GM19438 (cell line): ENCODE results near the gene HMCN2.
"Not testable (repeated sequence)": the region's sequence is repeated elsewhere in the genome, so short reads cannot be mapped to it uniquely, and the experiment has no call there.

Experiments used
- ATAC-seq: cut with Tn5 transposase; IDR thresholded peaks from one replicate; pipeline ENCODE4 v1.9.1; 2021; ENCODE audit warnings: low read depth; ENCODE audit not compliant: unreplicated experiment

Gene HMCN2

DNA sequence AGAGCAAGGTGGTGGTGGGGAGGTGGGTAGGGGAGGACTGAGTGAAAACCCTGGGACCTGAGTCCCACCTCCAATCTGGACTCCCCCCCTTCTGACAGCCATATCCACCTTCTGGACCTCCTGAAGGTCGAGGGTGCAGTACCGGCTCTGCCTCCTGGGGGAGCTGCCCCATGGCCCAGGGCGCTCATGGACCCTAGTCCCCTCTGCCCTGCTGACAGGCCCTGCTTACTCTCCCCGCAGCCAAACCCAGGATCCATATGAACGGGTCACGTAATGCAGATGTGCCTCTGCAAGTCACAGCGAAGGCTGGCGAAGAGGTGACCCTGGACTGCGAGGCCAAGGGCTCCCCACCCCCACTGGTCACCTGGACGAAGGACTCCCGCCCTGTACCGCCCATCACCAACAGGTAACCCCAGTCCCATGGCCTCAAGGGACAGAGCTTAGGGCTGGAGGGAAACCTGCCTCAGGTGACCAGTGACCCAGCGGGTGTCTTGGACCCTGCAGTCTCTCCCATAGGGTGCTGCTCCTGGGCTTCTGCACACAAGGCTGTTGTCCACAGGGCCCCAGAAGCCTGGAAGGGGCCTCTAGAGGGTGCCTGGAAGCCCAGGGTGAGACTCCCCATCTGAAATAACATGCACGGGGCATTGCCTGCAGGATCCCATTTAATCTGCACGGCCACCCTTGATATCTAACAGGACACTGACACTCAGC, 61.7 kb downstream of the HMCN2 start:
- no peak for ATAC-seq

DNA sequence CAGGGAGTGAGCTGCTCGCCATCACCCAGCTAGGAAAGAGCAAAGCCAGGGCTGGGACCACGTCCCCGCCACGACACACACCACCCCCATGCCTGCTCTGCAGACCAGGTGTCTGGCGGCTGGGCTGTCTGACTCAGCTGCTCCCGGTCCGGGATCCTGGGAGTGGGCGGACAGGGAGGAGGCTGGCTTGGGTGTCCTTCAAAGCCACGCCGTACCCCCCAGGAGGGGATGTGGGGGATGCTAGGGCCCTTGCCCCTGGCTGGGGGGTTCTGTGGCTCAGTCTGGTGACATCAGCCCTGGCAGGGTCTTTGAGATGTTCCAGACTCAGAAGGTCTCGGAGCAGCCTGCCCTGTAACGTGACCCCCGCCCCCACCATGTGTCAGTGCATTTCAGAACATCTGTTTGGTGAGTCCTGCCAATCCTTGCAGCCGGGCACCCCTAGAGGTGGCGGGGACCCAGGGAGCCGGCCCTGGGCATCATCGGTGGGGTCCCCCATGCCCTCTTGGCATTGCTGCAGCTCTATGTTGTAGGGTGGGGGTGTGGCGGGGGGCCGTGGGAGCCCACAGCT, 62.3 kb downstream of the HMCN2 start:
- ATAC-seq: no peak

DNA sequence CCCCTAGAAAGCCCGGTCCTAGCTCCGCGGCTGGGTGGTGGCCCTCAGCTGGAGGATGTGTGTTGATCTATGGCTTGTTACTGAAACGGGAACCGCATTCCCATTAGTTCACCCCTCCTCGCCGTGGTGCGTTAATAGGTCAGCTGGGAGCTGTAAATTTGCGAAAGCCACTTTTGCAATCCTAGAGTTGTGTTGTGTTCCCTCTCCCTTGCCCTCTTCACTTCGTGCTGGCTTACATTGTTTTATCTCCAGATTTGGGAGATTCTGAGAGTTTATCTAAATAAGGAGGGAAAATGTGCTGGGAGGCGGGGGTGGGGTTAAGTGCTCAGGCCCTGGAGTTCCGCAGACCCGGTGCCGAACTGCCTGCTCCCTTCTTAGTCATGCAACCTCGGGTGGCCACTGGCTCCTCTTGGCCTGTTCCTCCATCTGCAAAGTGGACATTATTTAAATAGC, 62.8 kb downstream of the HMCN2 start:
- ATAC-seq: no peak

DNA sequence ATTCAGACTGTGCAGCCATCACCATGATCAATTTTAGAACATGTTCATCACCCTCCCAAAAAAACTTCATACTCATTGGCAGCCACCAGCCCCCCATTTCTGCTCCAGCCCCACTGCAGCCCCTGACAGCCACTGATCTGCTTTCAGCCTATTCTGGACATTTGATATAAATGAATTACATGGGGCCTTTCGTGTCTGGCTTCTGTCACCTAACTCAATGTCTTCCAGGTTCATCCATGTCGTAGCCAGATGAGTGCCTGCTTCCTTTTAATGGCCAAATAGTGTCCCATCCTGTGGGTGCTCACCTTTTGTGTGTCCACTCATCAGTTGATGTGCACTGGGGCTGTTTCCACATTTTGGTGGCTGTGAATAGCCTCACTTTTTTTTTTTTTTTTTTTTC, 63.5 kb downstream of the HMCN2 start:
- no peak for ATAC-seq

DNA sequence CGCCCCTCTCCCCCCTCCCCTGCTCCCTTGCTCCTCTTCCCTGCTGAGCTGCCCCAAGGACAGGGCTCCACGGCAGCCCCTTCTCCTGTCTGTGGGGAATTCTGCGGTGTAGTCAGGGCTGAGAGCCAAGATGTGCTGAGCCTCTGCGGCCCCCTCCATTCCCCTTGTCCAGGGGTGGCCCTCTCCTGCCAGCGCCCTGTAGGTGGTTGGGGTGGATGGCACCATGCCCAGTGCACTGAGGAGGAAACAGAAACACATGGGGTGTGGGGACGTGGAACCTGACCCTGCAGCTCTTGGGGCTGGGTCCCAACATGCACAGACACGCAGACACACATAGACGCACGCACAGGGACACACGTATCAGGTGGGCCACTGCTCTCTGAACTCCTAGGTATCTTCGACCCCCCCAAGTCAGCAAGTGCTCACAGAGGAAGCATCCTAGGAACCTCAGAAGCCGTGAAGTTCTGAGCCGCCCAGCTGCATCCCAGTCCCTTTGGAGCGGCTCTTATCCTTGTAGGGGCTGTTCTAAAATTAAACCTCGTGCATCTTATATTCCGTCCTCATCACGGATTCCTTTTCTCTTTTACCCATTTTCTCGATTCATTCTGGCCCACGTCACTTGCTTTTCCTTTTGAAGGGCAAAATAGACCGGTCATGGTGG, 64.8 kb downstream of the HMCN2 start:
- ATAC-seq: no peak

DNA sequence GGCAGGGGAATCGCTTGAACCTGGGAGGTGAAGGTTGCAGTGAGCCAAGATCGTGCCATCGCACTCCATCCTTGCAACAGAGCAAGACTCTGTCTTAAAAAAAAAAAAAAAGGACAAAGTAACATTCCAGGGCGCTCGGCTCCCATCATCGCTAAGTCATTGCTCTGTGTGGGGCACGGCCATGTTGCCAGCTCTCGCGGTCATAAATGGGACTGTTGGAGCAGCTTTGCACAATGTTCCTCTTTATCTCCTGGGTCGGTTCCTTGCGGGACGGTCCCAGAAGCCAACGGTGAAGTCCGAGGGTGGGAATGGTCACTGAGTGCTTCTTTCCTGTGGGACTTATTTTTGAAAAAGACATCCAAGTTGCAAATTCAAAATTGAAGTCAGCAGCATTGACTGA, 65.5 kb downstream of the HMCN2 start:
- no peak for ATAC-seq

DNA sequence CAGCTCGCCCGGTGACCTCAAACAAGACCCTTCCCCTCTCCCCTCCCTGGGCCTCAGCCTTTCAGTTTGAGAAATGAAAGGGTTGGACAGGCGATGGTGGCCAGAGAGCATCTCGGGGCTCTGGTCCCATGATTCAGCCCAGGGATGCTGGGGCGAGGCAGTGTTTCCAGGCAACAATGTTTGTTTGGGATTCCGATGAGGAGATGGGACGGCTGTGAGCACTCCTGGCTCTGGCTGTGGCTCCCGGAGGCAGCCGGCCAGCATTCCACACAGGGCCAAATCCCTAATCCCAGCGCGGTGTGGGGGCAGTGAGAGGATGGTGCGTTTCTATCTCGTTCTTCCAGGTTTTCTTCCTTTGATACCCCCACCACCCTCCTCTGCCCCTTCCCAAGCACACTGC, 66.0 kb downstream of the HMCN2 start:
- ATAC-seq: no peak

DNA sequence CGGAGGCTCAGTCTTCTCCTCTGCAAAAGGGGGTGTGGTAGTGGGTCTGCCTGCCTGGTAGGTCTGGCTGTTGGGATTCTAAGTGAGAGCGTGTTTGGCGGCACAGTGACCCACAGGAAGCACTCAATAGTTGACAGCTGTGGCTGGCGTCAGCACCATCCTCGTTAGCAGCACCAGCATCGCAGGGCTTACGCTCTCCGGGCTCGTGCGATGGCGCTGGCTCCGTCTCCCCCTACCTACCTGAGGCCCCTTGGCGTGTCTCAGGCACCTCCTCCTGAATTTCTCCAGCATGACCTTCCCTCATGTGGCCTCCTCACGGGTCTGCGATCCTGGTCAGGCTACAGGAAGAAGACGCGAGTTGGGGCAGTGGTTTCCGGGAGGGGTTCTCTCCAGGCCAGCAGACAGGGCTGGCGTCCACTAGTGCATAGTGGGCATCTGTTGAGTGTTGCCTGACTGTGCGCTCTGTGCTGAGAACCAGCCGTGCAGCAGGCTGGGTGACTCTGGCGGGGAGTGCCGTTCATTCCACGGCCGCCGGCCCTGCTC, 66.9 kb downstream of the HMCN2 start:
- no peak for ATAC-seq

DNA sequence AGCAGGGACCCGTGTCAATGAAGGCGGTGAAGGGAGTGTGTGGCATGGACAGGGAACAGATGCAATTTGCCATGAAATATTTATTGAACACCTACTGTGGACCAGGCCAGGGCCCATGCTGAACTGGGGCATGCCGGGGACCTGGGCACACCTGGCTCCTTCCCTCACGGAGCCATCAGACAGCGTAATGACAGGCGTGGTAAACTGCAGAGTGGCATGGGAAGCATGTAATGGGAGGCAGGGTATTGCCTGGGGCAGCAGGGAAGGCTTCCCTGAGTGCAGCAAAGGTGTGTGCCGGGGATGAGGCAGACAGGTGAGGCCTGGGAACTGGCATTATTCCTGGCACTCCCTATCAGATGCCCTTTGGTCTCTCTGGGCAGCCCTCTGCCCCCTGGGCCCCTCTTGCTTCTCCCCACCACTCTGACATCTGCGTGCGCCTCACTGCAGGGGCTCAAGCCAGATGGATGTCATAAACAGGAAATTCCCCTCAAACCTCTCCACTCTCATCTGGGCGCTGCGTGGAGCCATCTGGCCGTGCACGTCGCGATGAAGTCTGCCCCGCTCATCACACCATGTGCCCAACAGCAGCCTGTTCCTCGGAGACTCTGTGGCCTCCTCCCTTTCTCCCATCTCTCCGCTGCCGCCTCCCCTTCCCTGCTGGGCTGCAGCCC, 67.6 kb downstream of the HMCN2 start:
- ATAC-seq: no peak

DNA sequence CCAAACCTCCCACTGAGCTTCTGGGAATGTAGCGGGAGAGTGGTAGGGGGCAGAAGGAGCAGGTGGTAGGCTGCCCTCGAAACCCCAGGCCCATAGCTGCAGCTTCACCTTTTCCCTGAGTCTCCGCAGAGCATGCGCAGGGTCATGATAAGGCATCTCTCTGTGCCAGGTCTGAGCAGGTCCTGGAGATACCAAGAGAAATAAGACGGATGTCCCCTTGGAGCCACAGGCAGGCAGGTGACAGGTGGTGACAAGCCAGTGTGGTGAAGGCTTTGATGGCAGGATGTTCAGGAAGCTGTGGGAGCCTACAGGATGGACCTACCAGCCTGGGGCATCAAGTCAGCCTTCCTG, 68.1 kb downstream of the HMCN2 start:
- no peak for ATAC-seq

DNA sequence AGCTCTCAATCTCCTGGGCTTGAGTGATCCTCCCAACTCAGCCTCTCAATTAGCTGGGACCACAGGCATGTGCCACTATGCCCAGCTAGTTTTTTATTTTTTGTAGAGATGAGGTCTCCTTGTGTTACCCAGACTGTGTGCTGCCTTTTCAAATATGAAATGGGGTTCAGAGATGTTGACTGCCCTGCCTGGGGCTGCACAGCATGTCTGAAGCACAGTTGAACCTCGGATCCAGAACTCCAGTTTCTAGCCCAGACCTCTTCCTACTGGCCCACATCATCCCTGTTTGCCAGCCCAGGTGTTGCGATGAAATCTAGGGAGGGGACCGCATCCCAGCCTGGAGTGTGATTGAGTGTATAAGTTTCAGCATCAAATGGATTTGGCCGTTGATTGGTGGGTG, 69.4 kb downstream of the HMCN2 start:
- no peak for ATAC-seq

DNA sequence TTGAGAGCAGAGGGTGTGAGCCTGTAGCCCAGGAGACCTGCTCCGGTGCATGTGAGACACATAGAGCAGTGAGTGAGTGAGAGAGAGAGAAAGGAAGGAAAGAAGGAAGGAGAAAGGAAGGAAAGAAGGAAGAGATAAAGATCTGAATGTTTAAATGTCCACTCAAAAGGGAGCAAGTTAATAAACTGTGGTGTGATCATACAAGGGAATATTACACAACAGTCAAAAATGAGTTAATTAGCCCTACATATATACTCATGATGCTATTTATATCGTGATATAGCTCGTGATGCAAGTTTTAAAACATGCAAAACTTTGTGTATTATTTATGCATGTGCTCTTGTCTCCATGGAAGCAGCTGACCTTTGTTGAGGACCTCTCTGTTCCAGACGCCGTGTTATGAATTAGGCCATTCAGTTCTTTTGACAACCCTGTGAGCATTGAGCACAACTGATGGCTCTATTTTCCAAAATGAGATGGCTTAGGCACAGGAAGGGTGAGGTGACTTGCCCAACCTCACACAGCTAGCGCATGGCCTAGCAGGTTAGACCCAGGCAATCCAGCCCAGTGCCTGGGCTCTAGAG, 70.6 kb downstream of the HMCN2 start:
- no peak for ATAC-seq

DNA sequence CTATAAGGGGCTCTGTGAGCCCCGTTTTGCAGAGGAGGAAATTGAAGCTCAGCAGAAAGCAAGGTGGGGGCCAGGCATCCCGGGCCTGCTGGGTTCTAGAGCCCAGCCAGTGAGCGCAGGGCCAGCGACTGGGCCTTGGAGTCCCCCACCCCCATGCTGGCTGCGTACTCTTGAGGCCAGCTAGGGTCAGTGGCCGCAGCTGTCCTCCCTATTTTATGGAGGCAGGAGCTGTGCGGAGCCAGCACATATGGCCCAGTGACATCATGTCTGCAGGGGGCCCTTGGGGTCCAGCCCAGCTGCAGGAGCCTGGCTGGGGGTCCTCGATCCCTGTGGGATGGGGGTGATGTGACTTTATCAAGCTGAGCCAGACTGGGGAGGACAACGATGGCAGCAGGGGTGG, 71.3 kb downstream of the HMCN2 start:
- no peak for ATAC-seq

DNA sequence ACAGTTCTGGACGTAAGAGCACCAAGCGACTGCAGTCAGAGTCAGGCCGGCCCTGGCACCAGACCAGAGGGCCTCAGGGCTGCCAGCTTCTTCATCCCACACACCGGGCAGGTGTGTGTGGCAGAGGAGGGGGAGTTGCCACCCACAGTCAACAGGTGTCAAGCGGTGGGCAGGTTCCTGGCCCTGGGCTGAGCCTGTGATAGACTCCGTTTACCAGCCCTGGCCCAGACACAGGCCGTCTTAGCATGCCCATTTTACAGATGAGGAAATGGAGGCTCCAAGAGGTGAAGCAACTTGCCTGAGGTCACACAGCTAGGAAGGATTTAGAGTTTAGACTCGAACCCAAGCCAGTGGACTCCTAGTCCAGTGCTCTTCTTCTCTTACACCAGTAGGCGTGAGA, 71.8 kb downstream of the HMCN2 start:
- ATAC-seq: no peak

DNA sequence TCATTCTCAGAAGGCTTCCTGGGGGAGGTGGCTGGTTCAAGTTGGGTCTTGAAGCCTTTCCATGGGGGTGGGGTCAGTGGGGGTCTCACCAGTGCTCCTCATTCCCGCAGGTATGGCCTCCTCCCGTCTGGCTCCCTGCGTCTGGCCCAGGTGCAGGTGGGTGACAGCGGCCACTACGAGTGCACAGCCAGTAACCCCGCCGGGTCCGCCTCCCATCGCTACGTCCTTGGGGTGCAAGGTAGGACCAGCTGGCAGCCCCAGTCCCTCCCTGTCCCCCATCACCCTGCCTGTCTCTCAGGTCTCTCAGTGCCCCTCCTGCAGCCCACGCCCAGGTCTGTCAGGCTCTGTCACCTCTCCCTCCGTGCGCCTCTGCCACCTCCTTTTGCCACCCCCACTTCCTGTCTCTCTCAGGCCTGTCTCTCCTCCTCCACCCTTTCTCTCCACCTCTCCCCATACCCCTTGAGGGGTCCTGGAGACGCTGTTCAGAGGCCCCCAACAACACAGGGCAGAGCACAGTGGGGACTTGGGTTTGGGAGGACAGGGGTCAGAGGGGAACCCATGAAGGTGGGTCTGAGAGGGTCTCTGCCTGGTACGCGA, 72.3 kb downstream of the HMCN2 start:
- no peak for ATAC-seq

DNA sequence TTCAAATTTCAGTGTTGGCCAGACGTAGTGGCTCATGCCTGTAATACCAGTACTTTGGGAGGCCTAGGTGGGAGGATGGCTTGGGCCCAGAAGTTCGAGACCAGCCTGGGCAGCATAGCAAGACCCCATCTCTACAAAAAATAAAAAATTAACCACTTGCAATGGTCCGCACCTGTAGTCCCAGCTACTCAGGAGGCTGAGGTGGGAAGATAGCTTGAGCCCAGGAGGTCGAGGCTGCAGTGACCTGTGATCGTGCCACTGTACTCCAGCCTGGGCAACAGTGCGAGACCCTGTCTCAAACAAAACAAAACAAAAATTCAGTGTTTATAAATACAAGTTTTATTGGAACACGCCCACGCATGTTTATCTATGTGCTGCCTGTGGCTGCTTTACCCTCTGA, 73.3 kb downstream of the HMCN2 start:
- ATAC-seq: not testable (repeated sequence)

DNA sequence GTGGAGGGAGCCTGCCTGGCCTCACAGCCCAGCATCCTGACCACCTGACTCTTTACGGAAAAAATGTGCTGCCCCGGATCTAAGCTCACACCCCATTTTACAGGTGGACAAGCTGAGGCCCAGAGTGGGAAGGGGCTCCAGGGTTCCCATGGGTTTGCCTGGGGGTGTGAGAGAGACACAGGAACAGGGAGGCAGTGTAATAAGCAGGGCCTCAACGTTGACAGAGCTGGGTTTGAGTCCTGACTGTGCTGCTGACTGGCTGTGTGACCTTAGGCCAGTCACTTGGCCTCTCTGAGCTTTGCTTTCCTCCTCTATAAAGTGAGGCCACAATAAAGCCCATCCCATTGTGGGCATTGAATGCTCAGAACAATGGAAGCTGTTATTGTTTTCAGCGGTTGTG, 73.7 kb downstream of the HMCN2 start:
- no peak for ATAC-seq

DNA sequence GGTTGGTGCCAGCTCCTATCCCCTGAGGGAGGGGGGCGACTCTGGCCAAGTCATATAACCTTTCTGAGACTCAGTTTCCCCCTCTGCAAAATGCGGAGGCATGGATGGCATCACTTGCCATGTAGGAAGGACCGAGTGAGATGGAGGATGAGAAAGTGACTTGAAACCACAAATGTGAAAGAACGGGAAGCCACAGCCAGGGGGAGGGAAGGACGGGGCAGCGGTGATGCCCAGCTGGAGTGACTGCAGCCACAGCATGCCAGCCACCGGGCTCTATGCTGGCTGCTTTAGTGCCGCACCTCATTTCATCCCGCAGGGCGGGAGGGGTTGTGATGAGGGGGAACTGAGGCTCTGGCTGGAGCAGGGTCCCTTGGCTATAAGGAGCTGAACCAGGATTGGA, 74.5 kb downstream of the HMCN2 start:
- ATAC-seq: no peak

DNA sequence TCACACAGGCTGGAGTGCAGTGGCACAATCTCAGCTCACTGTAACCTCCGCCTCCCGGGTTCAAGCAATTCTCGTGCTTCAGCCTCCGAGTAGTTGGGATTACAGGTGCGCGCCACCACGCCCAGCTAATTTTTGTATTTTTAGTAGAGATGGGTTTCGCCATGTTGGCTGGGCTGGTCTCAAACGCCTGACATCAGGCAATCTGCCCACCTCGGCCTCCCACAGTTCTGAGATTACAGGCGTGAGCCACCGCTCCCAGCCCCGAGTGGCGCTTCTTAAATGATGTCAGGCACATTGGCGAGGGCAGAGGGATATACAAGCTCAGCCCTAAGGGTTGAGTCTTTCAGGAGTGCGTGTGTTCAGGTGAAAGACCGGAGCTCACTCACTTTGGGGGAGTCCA, 75.0 kb downstream of the HMCN2 start:
- not testable (repeated sequence) for ATAC-seq

DNA sequence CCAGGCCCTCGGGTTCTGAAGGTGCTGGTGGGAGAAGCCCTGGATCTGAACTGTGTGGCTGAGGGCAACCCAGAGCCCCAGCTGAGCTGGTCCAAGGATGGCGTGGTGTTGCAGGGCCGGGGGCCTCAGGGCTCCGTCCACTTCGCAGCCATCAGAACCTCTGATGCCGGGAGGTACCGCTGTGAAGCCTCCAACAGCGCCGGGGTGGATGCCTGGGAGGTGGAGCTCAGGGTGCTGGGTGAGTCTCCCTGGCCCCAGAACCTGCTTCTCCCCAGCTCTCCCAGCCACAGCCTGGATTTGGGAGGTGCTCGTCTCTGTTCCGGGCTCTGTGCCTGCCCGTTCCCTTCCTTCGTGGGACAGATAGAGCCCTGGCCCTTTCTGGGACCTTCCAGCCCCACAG, 75.6 kb downstream of the HMCN2 start:
- no peak for ATAC-seq
